HepG2 (cell line): ENCODE results near the gene MST1. TPM values are rescaled to one million over a fixed set of nuclear protein-coding genes. Genes with fewer than 3 reads are reported as not detected.

Experiments used
- ARID5B ChIP-seq: IDR thresholded peaks from 2 replicates; pipeline ENCODE4 v1.4.0; 2020; ENCODE audit warnings: mild to moderate bottlenecking, missing genetic modification reagents
- ASH2L ChIP-seq: fragments of 300-600, 200-600 bp; sonication (generic); IDR thresholded peaks from 2 replicates; pipeline ENCODE4 v1.7.0; 2017; ENCODE audit warnings: low read depth, mild to moderate bottlenecking, moderate library complexity, mixed read lengths, low read length; ENCODE audit not compliant: insufficient read length
- CBX1 ChIP-seq: IDR thresholded peaks from one replicate; pipeline ENCODE4 v1.6.1; 2016; ENCODE audit warnings: antibody characterized with exemption, low read depth
- ELF4 ChIP-seq: sonication (generic); formaldehyde crosslinking; IDR thresholded peaks from 2 replicates; pipeline ENCODE4 v1.5.0; 2020; ENCODE audit warnings: missing genetic modification reagents, mild to moderate bottlenecking, moderate library complexity, borderline replicate concordance
- GMEB2 ChIP-seq: IDR thresholded peaks from 2 replicates; pipeline ENCODE4 v1.6.1; 2016; ENCODE audit warnings: missing biosample characterization, missing genetic modification reagents, low read depth
- MYC ChIP-seq: sonication (generic); formaldehyde crosslinking; IDR thresholded peaks from 2 replicates; pipeline ENCODE4 v1.9.0; 2021; ENCODE audit warnings: missing genetic modification reagents, borderline replicate concordance
- NFATC3 ChIP-seq: sonication (generic); formaldehyde crosslinking; IDR thresholded peaks from 2 replicates; pipeline ENCODE4 v1.5.1; 2020; ENCODE audit warnings: mild to moderate bottlenecking, missing genetic modification reagents
- NR2C2 ChIP-seq: sonication (generic); formaldehyde crosslinking; IDR thresholded peaks from 2 replicates; pipeline ENCODE4 v1.4.0; 2020; ENCODE audit warnings: missing genetic modification reagents, mild to moderate bottlenecking, moderate library complexity, borderline replicate concordance
- NR3C1 ChIP-seq: sonication (generic); formaldehyde crosslinking; IDR thresholded peaks from 2 replicates; pipeline ENCODE4 v1.4.0; 2020; ENCODE audit warnings: missing genetic modification reagents
- PHF21A ChIP-seq: sonication (generic); formaldehyde crosslinking; IDR thresholded peaks from 2 replicates; pipeline ENCODE4 v1.5.0; 2020; ENCODE audit warnings: mild to moderate bottlenecking, missing genetic modification reagents
- POLR2G ChIP-seq: fragments of 200-400 bp; formaldehyde crosslinking; IDR thresholded peaks from 2 replicates; pipeline ENCODE4 v1.6.1; 2018; ENCODE audit warnings: mild to moderate bottlenecking, low read depth, low read length, moderate library complexity
- ZNF547 ChIP-seq: sonication (generic); formaldehyde crosslinking; IDR thresholded peaks from 2 replicates; pipeline ENCODE4 v1.5.1; 2020; ENCODE audit warnings: mild to moderate bottlenecking, missing genetic modification reagents
- ZNF605 ChIP-seq: sonication (generic); formaldehyde crosslinking; IDR thresholded peaks from 2 replicates; pipeline ENCODE4 v1.8.0; 2022; ENCODE audit warnings: mild to moderate bottlenecking, missing genetic modification reagents
- ZNF704 ChIP-seq: sonication (generic); formaldehyde crosslinking; IDR thresholded peaks from 2 replicates; pipeline ENCODE4 v1.8.1; 2023; ENCODE audit warnings: mild to moderate bottlenecking, inconsistent platforms, moderate library complexity, missing genetic modification reagents, borderline replicate concordance
- polyA plus RNA-seq, 8 experiments: library from polyadenylated mRNA; depleted of rRNA in 3 of 8; stranded (reverse) in 7 of 8; unstranded in 1 of 8; fragments of >200 nt; fragmentation: Illumina TruSeq in 4 of 8; extraction: Trizol in 4 of 8; gene quantifications; 2 replicates each; pipeline versions ENCODE4 v1.2.1 to v1.2.3, GENCODE V29; 2011 to 2016; ENCODE audit warnings: low read depth in 4 of 8, missing spikeins in 1 of 8, mixed read lengths in 1 of 8; ENCODE audit not compliant: insufficient read depth in 1 of 8
- total RNA-seq, 5 experiments: library from RNA; depleted of rRNA; stranded (reverse); fragments of >200 nt; fragmentation: Illumina TruSeq; extraction: Trizol; gene quantifications; 2 replicates each; pipeline ENCODE4 v1.2.3, GENCODE V29; 2016; ENCODE audit warnings: low read depth in 1 of 5
- TF ChIP-seq, protein P1 (sequence below): sonication (generic); formaldehyde crosslinking; IDR thresholded peaks from 2 replicates; pipeline ENCODE4 v1.4.0; 2020; ENCODE audit warnings: missing genetic modification reagents
- TF ChIP-seq, protein P2 (sequence below): sonication (generic); formaldehyde crosslinking; IDR thresholded peaks from 2 replicates; pipeline ENCODE4 v1.4.0; 2020; ENCODE audit warnings: missing genetic modification reagents, borderline replicate concordance

The MST1 gene
- total and polyA plus RNA-seq, 2 of the 13 experiments (the other 11 are each of a cell fraction or from before 2014, with no cell fraction given): 189 to 452 TPM

GRCh38 chr3:49673715-49674496 lies 15.4 kb downstream of the MST1 start, which contains the start of gene APEH (continued):
- TF ChIP-seq ZNF704 (CRISPR knock-in tag) (peak; percentile 15; the same call in 1 of the 2 replicates), ZNF605 (CRISPR knock-in tag) (peak; percentile 78; the same call in 1 of the 2 replicates), NFATC3 (CRISPR knock-in tag) (no peak), POLR2G (peak; percentile 54), MYC (peak; percentile 50; the same call in 1 of the 2 replicates), NR3C1 (CRISPR knock-in tag) (no peak), ZNF547 (CRISPR knock-in tag) (peak; percentile 25; the same call in 1 of the 2 replicates), ELF4 (CRISPR knock-in tag) (peak; percentile 66; the same call in 1 of the 2 replicates), ARID5B (CRISPR knock-in tag) (no peak; the same call in 1 of the 2 replicates), PHF21A (peak; percentile 82), CBX1 (peak; percentile 23), NR2C2 (CRISPR knock-in tag) (peak; percentile 75; the same call in 1 of the 2 replicates), ASH2L (peak; percentile 48), GMEB2 (peak; percentile 79)
- TF ChIP-seq, protein P1, sequence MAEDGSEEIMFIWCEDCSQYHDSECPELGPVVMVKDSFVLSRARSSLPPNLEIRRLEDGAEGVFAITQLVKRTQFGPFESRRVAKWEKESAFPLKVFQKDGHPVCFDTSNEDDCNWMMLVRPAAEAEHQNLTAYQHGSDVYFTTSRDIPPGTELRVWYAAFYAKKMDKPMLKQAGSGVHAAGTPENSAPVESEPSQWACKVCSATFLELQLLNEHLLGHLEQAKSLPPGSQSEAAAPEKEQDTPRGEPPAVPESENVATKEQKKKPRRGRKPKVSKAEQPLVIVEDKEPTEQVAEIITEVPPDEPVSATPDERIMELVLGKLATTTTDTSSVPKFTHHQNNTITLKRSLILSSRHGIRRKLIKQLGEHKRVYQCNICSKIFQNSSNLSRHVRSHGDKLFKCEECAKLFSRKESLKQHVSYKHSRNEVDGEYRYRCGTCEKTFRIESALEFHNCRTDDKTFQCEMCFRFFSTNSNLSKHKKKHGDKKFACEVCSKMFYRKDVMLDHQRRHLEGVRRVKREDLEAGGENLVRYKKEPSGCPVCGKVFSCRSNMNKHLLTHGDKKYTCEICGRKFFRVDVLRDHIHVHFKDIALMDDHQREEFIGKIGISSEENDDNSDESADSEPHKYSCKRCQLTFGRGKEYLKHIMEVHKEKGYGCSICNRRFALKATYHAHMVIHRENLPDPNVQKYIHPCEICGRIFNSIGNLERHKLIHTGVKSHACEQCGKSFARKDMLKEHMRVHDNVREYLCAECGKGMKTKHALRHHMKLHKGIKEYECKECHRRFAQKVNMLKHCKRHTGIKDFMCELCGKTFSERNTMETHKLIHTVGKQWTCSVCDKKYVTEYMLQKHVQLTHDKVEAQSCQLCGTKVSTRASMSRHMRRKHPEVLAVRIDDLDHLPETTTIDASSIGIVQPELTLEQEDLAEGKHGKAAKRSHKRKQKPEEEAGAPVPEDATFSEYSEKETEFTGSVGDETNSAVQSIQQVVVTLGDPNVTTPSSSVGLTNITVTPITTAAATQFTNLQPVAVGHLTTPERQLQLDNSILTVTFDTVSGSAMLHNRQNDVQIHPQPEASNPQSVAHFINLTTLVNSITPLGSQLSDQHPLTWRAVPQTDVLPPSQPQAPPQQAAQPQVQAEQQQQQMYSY (CRISPR knock-in tag): no peak
- TF ChIP-seq, protein P2, sequence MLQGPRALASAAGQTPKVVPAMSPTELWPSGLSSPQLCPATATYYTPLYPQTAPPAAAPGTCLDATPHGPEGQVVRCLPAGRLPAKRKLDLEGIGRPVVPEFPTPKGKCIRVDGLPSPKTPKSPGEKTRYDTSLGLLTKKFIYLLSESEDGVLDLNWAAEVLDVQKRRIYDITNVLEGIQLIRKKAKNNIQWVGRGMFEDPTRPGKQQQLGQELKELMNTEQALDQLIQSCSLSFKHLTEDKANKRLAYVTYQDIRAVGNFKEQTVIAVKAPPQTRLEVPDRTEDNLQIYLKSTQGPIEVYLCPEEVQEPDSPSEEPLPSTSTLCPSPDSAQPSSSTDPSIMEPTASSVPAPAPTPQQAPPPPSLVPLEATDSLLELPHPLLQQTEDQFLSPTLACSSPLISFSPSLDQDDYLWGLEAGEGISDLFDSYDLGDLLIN: no peak
